Upper lobe of right lung (tissue), 1 donor: ENCODE measurements around the gene ATG14. TPM values are rescaled to one million over a fixed set of nuclear protein-coding genes. Genes with fewer than 3 reads are reported as not detected.
"Not testable (repeated sequence)": the region's sequence is repeated elsewhere in the genome, so short reads cannot be mapped to it uniquely, and the experiment has no call there.

ENCODE experiments used
- ATAC-seq: fragments of 200-7000 bp; cut with Tn5 transposase; one replicate; pipeline ENCODE4 v1.9.1; 2020; ENCODE audit warnings: mild to moderate bottlenecking, moderate library complexity
- DNase-seq: peaks from one replicate; pipeline ENCODE4 v3.0.0-alpha.2; 2020
- H3K27ac ChIP-seq: fragments of 200-600 bp; one replicate; pipeline ENCODE4 v1.8.0; 2022
- H3K27me3 ChIP-seq: fragments of 200-600 bp; one replicate; pipeline ENCODE4 v1.8.0; 2022; ENCODE audit warnings: mild to moderate bottlenecking
- H3K36me3 ChIP-seq: fragments of 200-600 bp; one replicate; pipeline ENCODE4 v1.8.0; 2022
- H3K4me1 ChIP-seq: fragments of 200-600 bp; one replicate; pipeline ENCODE4 v1.8.0; 2022
- H3K4me3 ChIP-seq: fragments of 200-600 bp; one replicate; pipeline ENCODE4 v1.8.0; 2022; ENCODE audit warnings: mild to moderate bottlenecking
- H3K9me3 ChIP-seq: fragments of 200-600 bp; one replicate; pipeline ENCODE4 v1.8.0; 2022
- intact Hi-C: fragments of 100-400 bp; cut with DNase I; formaldehyde crosslinking; loops from one replicate; pipeline ENCODE4 v1.11.0; 2022
- total RNA-seq: library from RNA; stranded (reverse); fragmentation: NEBNext Ultra II Directional; extraction: Animal tissue kit (Norgen Biotek cat#: 25700); gene quantifications from one replicate; pipeline ENCODE4 v1.2.1, GENCODE V29; 2021
- TF ChIP-seq, protein P1 (sequence below): fragments of 200-600 bp; IDR thresholded peaks from one replicate; pipeline ENCODE4 v1.8.0; 2022; ENCODE audit warnings: antibody characterized with exemption
- donor health status: DM: no; HTN: yes; CAD: no; lungs with severe emphysema.

Gene ATG14
- total RNA-seq, 1 donor from 2014 or later: 10.3 TPM

DNA sequence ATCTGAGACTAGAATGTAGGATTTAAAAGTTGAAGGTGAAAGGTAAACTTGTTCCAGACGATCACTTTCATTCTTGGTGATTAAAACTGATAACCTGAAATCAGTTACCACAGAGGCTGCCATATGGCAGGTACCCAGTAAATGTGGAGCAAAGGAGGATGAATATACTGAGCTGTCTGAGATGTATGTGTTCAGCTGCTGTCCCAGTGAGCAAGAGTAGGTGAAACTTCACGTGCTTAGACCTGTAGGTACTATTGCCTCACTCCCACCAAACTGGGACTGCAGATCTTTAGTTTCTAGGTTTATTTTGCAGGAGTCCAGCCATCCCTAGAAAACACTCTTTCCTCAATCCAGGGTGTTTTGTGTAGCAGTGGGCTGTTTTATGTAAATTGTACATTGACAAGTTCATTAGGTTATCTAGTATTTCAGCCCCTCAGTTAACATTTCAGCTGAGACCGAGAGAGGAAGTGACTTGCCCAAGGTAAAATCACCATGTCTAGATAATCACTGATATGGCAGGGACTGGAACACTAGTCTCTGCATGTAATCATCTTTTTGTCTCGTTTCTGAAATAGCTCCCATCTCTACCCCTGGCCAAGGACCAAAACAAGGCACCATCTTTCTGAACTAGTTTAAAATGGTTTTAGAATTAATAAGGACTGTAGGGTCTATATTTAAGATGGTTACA, 62.7 kb downstream of the ATG14 start:
- Histone ChIP-seq H3K27me3 (no peaks in the 10 kb centered on the region), H3K36me3 (peaks cover 31% of the 10 kb centered on the region), H3K4me1 (no peaks in the 10 kb centered on the region), H3K9me3 (no peaks in the 10 kb centered on the region), H3K4me3 (no peak overlapping the region), H3K27ac (no peak overlapping the region)
- TF ChIP-seq, protein P1, sequence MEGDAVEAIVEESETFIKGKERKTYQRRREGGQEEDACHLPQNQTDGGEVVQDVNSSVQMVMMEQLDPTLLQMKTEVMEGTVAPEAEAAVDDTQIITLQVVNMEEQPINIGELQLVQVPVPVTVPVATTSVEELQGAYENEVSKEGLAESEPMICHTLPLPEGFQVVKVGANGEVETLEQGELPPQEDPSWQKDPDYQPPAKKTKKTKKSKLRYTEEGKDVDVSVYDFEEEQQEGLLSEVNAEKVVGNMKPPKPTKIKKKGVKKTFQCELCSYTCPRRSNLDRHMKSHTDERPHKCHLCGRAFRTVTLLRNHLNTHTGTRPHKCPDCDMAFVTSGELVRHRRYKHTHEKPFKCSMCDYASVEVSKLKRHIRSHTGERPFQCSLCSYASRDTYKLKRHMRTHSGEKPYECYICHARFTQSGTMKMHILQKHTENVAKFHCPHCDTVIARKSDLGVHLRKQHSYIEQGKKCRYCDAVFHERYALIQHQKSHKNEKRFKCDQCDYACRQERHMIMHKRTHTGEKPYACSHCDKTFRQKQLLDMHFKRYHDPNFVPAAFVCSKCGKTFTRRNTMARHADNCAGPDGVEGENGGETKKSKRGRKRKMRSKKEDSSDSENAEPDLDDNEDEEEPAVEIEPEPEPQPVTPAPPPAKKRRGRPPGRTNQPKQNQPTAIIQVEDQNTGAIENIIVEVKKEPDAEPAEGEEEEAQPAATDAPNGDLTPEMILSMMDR: no peak
- intact Hi-C loops: no loop called here
- no peak for DNase-seq
- ATAC-seq: no peak

DNA sequence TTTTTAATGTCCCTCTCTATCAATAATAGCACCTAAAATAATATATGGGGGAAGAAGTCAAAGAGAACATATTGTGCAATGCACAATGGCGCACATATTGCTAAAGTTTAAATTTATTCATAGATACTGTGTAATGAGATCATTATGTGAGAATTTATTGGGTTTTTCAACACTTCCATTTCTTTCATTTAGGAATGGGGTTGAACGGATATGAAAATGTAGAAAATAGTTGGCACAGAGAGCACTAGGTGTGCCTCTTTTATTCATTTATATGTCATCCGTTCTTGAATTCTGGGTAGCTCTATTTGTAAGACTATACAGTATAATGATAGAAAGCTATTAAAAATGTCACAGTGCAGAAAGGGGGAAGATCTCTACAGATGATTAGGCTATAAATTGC, 63.9 kb downstream of the ATG14 start:
- H3K9me3 ChIP-seq: no peaks in the 10 kb centered on the region
- no peaks in the 10 kb centered on the region for H3K4me1 ChIP-seq
- peaks cover 26% of the 10 kb centered on the region for H3K36me3 ChIP-seq
- TF ChIP-seq, protein P1: no peak
- intact Hi-C loops: no loop called here
- no peak overlapping the region for H3K27ac ChIP-seq
- no peaks in the 10 kb centered on the region for H3K27me3 ChIP-seq
- no peak for ATAC-seq
- H3K4me3 ChIP-seq: no peak overlapping the region
- DNase-seq: no peak

DNA sequence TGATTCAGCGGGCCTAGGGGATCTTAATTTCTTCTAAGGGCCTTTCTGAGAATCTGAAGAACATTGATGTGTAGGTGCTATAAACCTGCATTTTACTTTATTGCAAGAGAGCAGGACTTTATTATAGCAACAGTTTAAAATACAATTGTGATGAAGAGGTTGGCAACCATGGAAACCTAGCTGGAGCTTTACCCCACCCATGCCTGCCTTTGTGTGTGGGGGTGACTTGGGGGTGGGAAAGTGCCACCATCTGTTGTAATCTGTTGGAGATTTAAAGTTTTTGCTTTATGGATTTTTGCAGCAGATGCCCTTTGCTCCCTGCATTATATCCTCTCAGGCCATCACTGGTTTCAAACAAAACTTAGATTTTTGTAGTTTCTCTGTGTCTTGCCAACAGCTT, 64.6 kb downstream of the ATG14 start:
- intact Hi-C loops: no loop called here
- no peaks in the 10 kb centered on the region for H3K4me1 ChIP-seq

DNA sequence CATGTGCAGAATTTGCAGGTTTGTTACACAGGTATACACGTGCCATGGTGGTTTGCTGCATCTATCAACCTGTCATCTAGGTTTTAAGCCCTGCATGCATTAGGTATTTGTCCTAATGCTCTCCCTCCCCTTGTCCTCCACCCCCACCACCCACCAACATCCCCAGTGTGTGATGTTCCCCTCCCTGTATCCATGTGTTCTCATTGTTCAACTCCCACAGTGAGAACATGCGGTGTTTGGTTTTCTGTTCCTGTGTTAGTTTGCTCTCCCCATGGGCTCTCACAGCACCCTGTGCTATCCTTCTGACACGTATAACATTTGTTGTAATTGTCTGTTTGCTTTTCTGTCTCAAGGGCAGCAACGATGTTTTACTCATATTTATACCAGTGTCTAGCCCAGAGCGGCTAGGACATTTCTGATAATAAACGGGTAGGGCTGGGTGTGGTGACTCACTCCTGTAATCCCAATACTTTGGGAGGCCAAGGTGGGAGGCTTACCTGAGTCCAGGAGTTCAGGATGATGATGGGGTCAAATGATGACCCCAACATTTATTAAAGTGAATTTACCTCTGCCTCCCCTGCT, 67.0 kb downstream of the ATG14 start:
- intact Hi-C loops, DNase-seq, ATAC-seq: not testable (repeated sequence)

More for the DNA sequence above, 64.6 kb downstream of the ATG14 start:
- peaks cover 19% of the 10 kb centered on the region for H3K36me3 ChIP-seq
- H3K27ac ChIP-seq: no peak overlapping the region
- DNase-seq: no peak
- TF ChIP-seq, protein P1: no peak
- no peaks in the 10 kb centered on the region for H3K9me3 ChIP-seq
- H3K27me3 ChIP-seq: no peaks in the 10 kb centered on the region
- ATAC-seq: no peak
- H3K4me3 ChIP-seq: no peak overlapping the region

DNA sequence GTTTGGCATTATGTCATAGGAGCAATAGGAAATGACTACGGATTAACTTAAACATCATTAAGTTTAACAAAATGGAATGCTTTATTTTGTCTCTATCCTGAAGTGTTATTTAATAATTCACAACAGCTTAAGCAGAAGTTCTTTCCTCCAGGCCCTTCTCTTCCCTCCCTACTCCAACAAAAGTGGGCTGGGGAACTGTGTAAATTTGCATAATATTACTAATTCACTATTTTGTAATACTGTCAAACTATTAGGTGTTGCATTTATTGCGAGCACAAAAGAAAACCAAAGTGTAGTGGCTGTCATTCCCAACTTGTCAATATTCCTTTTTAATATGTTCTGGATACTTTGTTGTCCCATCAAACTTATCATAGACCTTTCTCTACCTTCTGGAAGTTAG, 69.8 kb downstream of the ATG14 start:
- ATAC-seq: no peak
- no peak for DNase-seq
- H3K4me3 ChIP-seq: no peak overlapping the region
- no peaks in the 10 kb centered on the region for H3K36me3 ChIP-seq
- H3K4me1 ChIP-seq: peaks cover 4% of the 10 kb centered on the region
- no peaks in the 10 kb centered on the region for H3K9me3 ChIP-seq
- TF ChIP-seq, protein P1: no peak
- intact Hi-C loops: no loop called here
- no peak overlapping the region for H3K27ac ChIP-seq
- no peaks in the 10 kb centered on the region for H3K27me3 ChIP-seq

More for the DNA sequence above, 67.0 kb downstream of the ATG14 start:
- H3K27me3 ChIP-seq, H3K4me1 ChIP-seq, H3K4me3 ChIP-seq, H3K36me3 ChIP-seq, H3K9me3 ChIP-seq, H3K27ac ChIP-seq: not testable (repeated sequence)

DNA sequence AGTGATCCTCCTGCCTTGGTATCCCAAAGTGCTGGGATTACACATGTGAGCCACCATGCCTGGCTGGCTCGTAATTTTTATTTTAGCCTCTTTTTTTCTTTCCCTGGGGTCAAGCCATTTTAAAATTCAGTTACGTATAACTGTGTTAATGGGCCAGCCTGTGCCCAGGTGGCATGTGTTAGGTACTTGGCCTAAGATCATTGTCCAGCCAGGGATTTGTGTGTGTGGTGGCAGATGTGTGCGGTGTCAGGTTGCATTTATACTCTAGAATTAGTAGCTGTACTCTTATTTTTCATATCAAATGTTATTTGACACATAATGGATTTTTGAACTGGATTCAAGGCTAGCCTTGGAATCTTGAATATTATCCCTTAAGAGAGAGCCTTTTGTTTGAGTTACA, 71.1 kb downstream of the ATG14 start:
- no peaks in the 10 kb centered on the region for H3K36me3 ChIP-seq
- H3K4me1 ChIP-seq: peaks cover 13% of the 10 kb centered on the region
- no peak overlapping the region for H3K4me3 ChIP-seq
- no peaks in the 10 kb centered on the region for H3K27me3 ChIP-seq
- ATAC-seq: no peak
- no peak overlapping the region for H3K27ac ChIP-seq
- DNase-seq: no peak
- TF ChIP-seq, protein P1: no peak
- intact Hi-C loops: no loop called here
- H3K9me3 ChIP-seq: no peaks in the 10 kb centered on the region
